Measurements from ENCODE around the gene BTBD1. TPM values are rescaled to one million over a fixed set of nuclear protein-coding genes. Genes with fewer than 3 reads are reported as not detected.

Gene BTBD1
- total RNA-seq = 100 to 1,000 TPM; 113 to 134 (median 128) TPM
- 47.6 TPM for polyA plus RNA-seq
- long read RNA-seq, donor 1, transcript BTBD1-201 (8 exons, 3,297 nt) = major isoform, 439 of 482 reads
- long read RNA-seq, donor 1, partial matches to known transcripts = 13 of 482 reads
- long read RNA-seq, donor 1, other reads (novel, unspliced or antisense) = 28 of 482 reads
- long read RNA-seq, donor 2, transcript BTBD1-201 (8 exons, 3,297 nt) = major isoform, 226 of 246 reads
- long read RNA-seq, donor 2, partial matches to known transcripts = 10 of 246 reads
- long read RNA-seq, donor 2, other reads (novel, unspliced or antisense) = 10 of 246 reads
- long read RNA-seq, donor 3, transcript BTBD1-201 (8 exons, 3,297 nt) = major isoform, 193 of 232 reads
- long read RNA-seq, donor 3, partial matches to known transcripts = 21 of 232 reads
- long read RNA-seq, donor 3, other reads (novel, unspliced or antisense) = 18 of 232 reads
- long read RNA-seq, donor 4, transcript BTBD1-201 (8 exons, 3,297 nt) = major isoform, 256 of 273 reads
- long read RNA-seq, donor 4, partial matches to known transcripts = 3 of 273 reads
- long read RNA-seq, donor 4, other reads (novel, unspliced or antisense) = 14 of 273 reads

- ATAC-seq (peak; percentile 99), DNase-seq (peak; percentile 98 to 99 (median 98))
- Histone ChIP-seq H3K27me3 (ENCODE audit: control insufficient read depth, insufficient read depth) (no peaks in the 10 kb centered on the region), H3K4me3 (ENCODE audit: low read length) (peak within 1 kb of the TSS; percentile 81), H3K9me3 (ENCODE audit: control insufficient read depth, low read length) (no peaks in the 10 kb centered on the region), H3K27ac (ENCODE audit: low read length) (peak within 1 kb of the TSS; percentile 86), H3K4me1 (ENCODE audit: control insufficient read depth, insufficient read depth, low read length) (peaks cover 5% of the 10 kb centered on the region)
- under 1% methylated on average over 90 of the region's 90 CpGs for WGBS
- intact Hi-C loops (cut with DNase I) = loop anchor here in 1 of 4 donors (10.0 kb wide), 1 partner anchor 52 kb away; the partner anchor contains the start of gene C15orf40
Measured at GRCh38 chr15:83066734-83067637, at the start of gene BTBD1. BTBD1 (minus strand) TSS chr15:83067252; CDS start chr15:83067151, 101 bp downstream.

- H3K4me1 ChIP-seq (ENCODE audit: control insufficient read depth, insufficient read depth, low read length) = peaks cover 11% of the 10 kb centered on the region
- WGBS = 94% methylated on average over 11 of the region's 11 CpGs
- H3K4me3 ChIP-seq (ENCODE audit: low read length) = no peak overlapping the region
- intact Hi-C loops (cut with DNase I) = loop anchor here in 1 of 4 donors (10.0 kb wide), 1 partner anchor 101 kb away; the partner anchor contains the start of gene C15orf40
- no peaks in the 10 kb centered on the region for H3K9me3 ChIP-seq (ENCODE audit: control insufficient read depth, low read length)
- H3K27me3 ChIP-seq (ENCODE audit: control insufficient read depth, insufficient read depth) = no peaks in the 10 kb centered on the region
- no peak for ATAC-seq
- H3K27ac ChIP-seq (ENCODE audit: low read length) = no peak overlapping the region
- DNase-seq = no peak
Measured at GRCh38 chr15:83115831-83116565, 48.9 kb upstream of the BTBD1 start.

- Histone ChIP-seq H3K4me1 (ENCODE audit: control insufficient read depth, insufficient read depth, low read length) (peaks cover 11% of the 10 kb centered on the region), H3K9me3 (ENCODE audit: control insufficient read depth, low read length) (no peaks in the 10 kb centered on the region), H3K27ac (ENCODE audit: low read length) (no peak overlapping the region), H3K4me3 (ENCODE audit: low read length) (no peak overlapping the region), H3K27me3 (ENCODE audit: control insufficient read depth, insufficient read depth) (no peaks in the 10 kb centered on the region)
- 86% methylated on average over 3 of the region's 3 CpGs for WGBS
- ATAC-seq (no peak), DNase-seq (no peak)
- intact Hi-C loops (cut with DNase I) = loop anchor here in 1 of 4 donors (10.0 kb wide), 1 partner anchor 101 kb away; the partner anchor contains the start of gene C15orf40
Measured at GRCh38 chr15:83115410-83115809, 48.4 kb upstream of the BTBD1 start.

- DNase-seq (no peak), ATAC-seq (no peak)
- peaks cover 11% of the 10 kb centered on the region for H3K4me1 ChIP-seq (ENCODE audit: control insufficient read depth, insufficient read depth, low read length)
- no peaks in the 10 kb centered on the region for H3K9me3 ChIP-seq (ENCODE audit: control insufficient read depth, low read length)
- 96% methylated on average over 6 of the region's 6 CpGs for WGBS
- intact Hi-C loops (cut with DNase I) = loop anchor here in 1 of 4 donors (10.0 kb wide), 1 partner anchor 100 kb away; the partner anchor contains the start of gene C15orf40
- no peak overlapping the region for H3K4me3 ChIP-seq (ENCODE audit: low read length)
- no peaks in the 10 kb centered on the region for H3K27me3 ChIP-seq (ENCODE audit: control insufficient read depth, insufficient read depth)
- no peak overlapping the region for H3K27ac ChIP-seq (ENCODE audit: low read length)
Measured at GRCh38 chr15:83114856-83115255, 47.8 kb upstream of the BTBD1 start.

GRCh38 chr15:83113881-83114674 lies 47.0 kb upstream of the BTBD1 start:
- H3K27me3 ChIP-seq (ENCODE audit: control insufficient read depth, insufficient read depth) = no peaks in the 10 kb centered on the region
- intact Hi-C loops (cut with DNase I) = loop anchor here in 2 of 4 donors (2.0 to 10.0 kb wide), 2 partner anchors 99 to 103 kb away; partner anchors contain the start of gene C15orf40 (in 2 of the 2)
- no peaks in the 10 kb centered on the region for H3K9me3 ChIP-seq (ENCODE audit: control insufficient read depth, low read length)
- no peak overlapping the region for H3K4me3 ChIP-seq (ENCODE audit: low read length)
- WGBS = 84% methylated on average over 5 of the region's 5 CpGs
- no peak for DNase-seq
- no peak for ATAC-seq
- no peak overlapping the region for H3K27ac ChIP-seq (ENCODE audit: low read length)
- H3K4me1 ChIP-seq (ENCODE audit: control insufficient read depth, insufficient read depth, low read length) = peaks cover 11% of the 10 kb centered on the region

GRCh38 chr15:83112956-83113299 lies 45.9 kb upstream of the BTBD1 start:
- Histone ChIP-seq H3K27me3 (ENCODE audit: control insufficient read depth, insufficient read depth) (no peaks in the 10 kb centered on the region), H3K27ac (ENCODE audit: low read length) (peak overlapping the region; percentile 55), H3K4me1 (ENCODE audit: control insufficient read depth, insufficient read depth, low read length) (peaks cover 15% of the 10 kb centered on the region), H3K4me3 (ENCODE audit: low read length) (no peak overlapping the region), H3K9me3 (ENCODE audit: control insufficient read depth, low read length) (no peaks in the 10 kb centered on the region)
- 37% methylated on average over 3 of the region's 3 CpGs for WGBS
- DNase-seq (peak; percentile 45 to 73 (median 64)), ATAC-seq (peak in 1 of 2 donors; percentile 35)
- intact Hi-C loops (cut with DNase I) = loop anchor here in 2 of 4 donors (2.0 to 10.0 kb wide), 2 partner anchors 98 to 102 kb away; partner anchors contain the start of gene C15orf40 (in 2 of the 2)

- peak overlapping the region; percentile 65 for H3K27ac ChIP-seq (ENCODE audit: low read length)
- 46% methylated on average over 8 of the region's 8 CpGs for WGBS
- intact Hi-C loops (cut with DNase I) = loop anchor here in 2 of 4 donors (2.0 to 10.0 kb wide), 2 partner anchors 98 to 102 kb away; partner anchors contain the start of gene C15orf40 (in 2 of the 2)
- peak in 2 of 3 donors; percentile 37 to 67 for DNase-seq
- peak; percentile 71 to 86 for ATAC-seq
- H3K4me1 ChIP-seq (ENCODE audit: control insufficient read depth, insufficient read depth, low read length) = peaks cover 15% of the 10 kb centered on the region
- H3K4me3 ChIP-seq (ENCODE audit: low read length) = no peak overlapping the region
- no peaks in the 10 kb centered on the region for H3K9me3 ChIP-seq (ENCODE audit: control insufficient read depth, low read length)
- H3K27me3 ChIP-seq (ENCODE audit: control insufficient read depth, insufficient read depth) = no peaks in the 10 kb centered on the region
Measured at GRCh38 chr15:83112233-83112955, 45.3 kb upstream of the BTBD1 start.

GRCh38 chr15:83111149-83111548 lies 44.1 kb upstream of the BTBD1 start:
- no peak for DNase-seq
- 94% methylated on average over 3 of the region's 3 CpGs for WGBS
- intact Hi-C loops (cut with DNase I) = loop anchor here in 1 of 4 donors (10.0 kb wide), 1 partner anchor 96 kb away; the partner anchor contains the start of gene C15orf40
- H3K4me3 ChIP-seq (ENCODE audit: low read length) = no peak overlapping the region
- H3K27ac ChIP-seq (ENCODE audit: low read length) = no peak overlapping the region
- H3K27me3 ChIP-seq (ENCODE audit: control insufficient read depth, insufficient read depth) = no peaks in the 10 kb centered on the region
- no peaks in the 10 kb centered on the region for H3K9me3 ChIP-seq (ENCODE audit: control insufficient read depth, low read length)
- peaks cover 15% of the 10 kb centered on the region for H3K4me1 ChIP-seq (ENCODE audit: control insufficient read depth, insufficient read depth, low read length)
- no peak for ATAC-seq

- WGBS = 80% methylated on average over 3 of the region's 3 CpGs
- intact Hi-C loops (cut with DNase I) = loop anchor here in 1 of 4 donors (10.0 kb wide), 1 partner anchor 96 kb away; the partner anchor contains the start of gene C15orf40
- no peak for ATAC-seq
- Histone ChIP-seq H3K27ac (ENCODE audit: low read length) (no peak overlapping the region), H3K9me3 (ENCODE audit: control insufficient read depth, low read length) (no peaks in the 10 kb centered on the region), H3K4me1 (ENCODE audit: control insufficient read depth, insufficient read depth, low read length) (peaks cover 15% of the 10 kb centered on the region), H3K27me3 (ENCODE audit: control insufficient read depth, insufficient read depth) (no peaks in the 10 kb centered on the region), H3K4me3 (ENCODE audit: low read length) (no peak overlapping the region)
- DNase-seq = no peak
Measured at GRCh38 chr15:83110381-83110780, 43.3 kb upstream of the BTBD1 start.
